Uterus (tissue), 2 donors: ENCODE measurements around the gene SPINK7.

Source experiments
- POLR2A ChIP-seq, 2 donors: fragments of 450-650 bp; IDR thresholded peaks; one replicate each; pipeline ENCODE4 v1.6.1; 2016; ENCODE audit warnings: antibody characterized with exemption in 2 of 2, mild to moderate bottlenecking in 1 of 2, moderate library complexity in 1 of 2
- TF ChIP-seq, protein P1 (sequence below), 4 experiments: fragments of 200-600 bp in 2 of 4; fragments of 450-650 bp in 2 of 4; sonication (generic) in 2 of 4; IDR thresholded peaks; one replicate each; pipeline ENCODE4 v1.5.1; 2016 to 2019; ENCODE audit warnings: antibody characterized with exemption in 4 of 4, mild to moderate bottlenecking in 2 of 4, moderate library complexity in 1 of 4

DNA sequence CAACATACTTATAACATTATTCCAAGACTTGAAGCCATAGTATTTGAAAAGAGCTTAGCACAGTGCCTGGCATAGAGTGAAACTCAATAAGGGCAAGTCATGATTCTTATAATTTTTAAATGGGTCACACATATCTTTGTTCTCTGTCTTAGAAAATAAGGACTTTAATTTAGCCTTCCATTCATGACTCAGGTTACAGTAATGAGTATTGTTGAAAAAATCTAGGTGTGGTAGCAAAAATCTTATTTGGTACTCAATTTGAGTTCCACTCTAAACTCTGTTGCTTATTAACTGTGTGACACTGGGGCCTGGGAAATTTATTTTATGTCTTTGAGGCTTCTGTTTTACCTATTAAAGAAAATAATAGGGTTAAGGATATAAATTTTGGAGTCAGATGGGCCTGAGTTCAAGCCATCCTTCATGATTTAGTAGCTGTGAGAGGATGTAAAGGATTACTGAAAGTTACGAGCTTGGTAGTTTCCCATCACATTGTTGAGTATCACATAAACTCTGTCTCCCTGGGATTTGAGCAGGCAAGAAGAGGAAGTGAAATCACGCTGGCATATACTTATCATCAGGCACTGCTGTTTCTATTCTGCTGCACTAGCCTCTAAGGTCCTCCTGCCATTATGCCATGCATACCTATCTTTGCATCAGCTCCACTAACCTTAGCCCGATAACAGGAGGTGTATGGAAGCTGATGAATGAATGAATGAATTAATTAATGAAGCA is 24.6 kb downstream of the SPINK7 start:
- no peak for TF ChIP-seq POLR2A (IDR thresholded peaks at IDR 0.05)
- TF ChIP-seq, protein P1, sequence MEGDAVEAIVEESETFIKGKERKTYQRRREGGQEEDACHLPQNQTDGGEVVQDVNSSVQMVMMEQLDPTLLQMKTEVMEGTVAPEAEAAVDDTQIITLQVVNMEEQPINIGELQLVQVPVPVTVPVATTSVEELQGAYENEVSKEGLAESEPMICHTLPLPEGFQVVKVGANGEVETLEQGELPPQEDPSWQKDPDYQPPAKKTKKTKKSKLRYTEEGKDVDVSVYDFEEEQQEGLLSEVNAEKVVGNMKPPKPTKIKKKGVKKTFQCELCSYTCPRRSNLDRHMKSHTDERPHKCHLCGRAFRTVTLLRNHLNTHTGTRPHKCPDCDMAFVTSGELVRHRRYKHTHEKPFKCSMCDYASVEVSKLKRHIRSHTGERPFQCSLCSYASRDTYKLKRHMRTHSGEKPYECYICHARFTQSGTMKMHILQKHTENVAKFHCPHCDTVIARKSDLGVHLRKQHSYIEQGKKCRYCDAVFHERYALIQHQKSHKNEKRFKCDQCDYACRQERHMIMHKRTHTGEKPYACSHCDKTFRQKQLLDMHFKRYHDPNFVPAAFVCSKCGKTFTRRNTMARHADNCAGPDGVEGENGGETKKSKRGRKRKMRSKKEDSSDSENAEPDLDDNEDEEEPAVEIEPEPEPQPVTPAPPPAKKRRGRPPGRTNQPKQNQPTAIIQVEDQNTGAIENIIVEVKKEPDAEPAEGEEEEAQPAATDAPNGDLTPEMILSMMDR (IDR thresholded peaks at IDR 0.05) = no peak
